H9 (cell line): ENCODE results near the gene NAA30. TPM values are rescaled to one million over a fixed set of nuclear protein-coding genes. Genes with fewer than 3 reads are reported as not detected.
A peak's percentile ranks its signal among the peaks of the same experiment; 100 is the strongest.

Experiments
- DNase-seq: peaks from one replicate; pipeline ENCODE4 v3.0.0-alpha.2; 2017
- H2AFZ ChIP-seq: one replicate; pipeline ENCODE4 v1.6.1; 2013; ENCODE audit warnings: mild to moderate bottlenecking, low read length, control low read depth, moderate library complexity
- H2AK5ac ChIP-seq: 2 replicates; pipeline ENCODE4 v1.6.1; 2013; ENCODE audit warnings: low read length, control low read depth, mixed read lengths; ENCODE audit not compliant: insufficient read length
- H2BK120ac ChIP-seq: one replicate; pipeline ENCODE4 v1.6.1; 2013; ENCODE audit warnings: low read depth, mild to moderate bottlenecking, low read length, control low read depth, inconsistent platforms; ENCODE audit not compliant: poor library complexity, severe bottlenecking
- H2BK12ac ChIP-seq: 2 replicates; pipeline ENCODE4 v1.6.1; 2013; ENCODE audit warnings: low read length, control low read depth, mixed read lengths, low read depth; ENCODE audit not compliant: insufficient read length
- H2BK15ac ChIP-seq: 2 replicates; pipeline ENCODE4 v1.6.1; 2013; ENCODE audit warnings: low read depth, low read length, control low read depth
- H2BK20ac ChIP-seq: one replicate; pipeline ENCODE4 v1.6.1; 2013; ENCODE audit warnings: low read depth, mild to moderate bottlenecking, low read length, control low read depth, inconsistent platforms; ENCODE audit not compliant: poor library complexity, severe bottlenecking
- H2BK5ac ChIP-seq: 2 replicates; pipeline ENCODE4 v1.6.1; 2013; ENCODE audit warnings: low read length, control low read depth, mixed read lengths; ENCODE audit not compliant: insufficient read length
- H3K14ac ChIP-seq: 2 replicates; pipeline ENCODE4 v1.6.1; 2013; ENCODE audit warnings: low read length, control low read depth; ENCODE audit not compliant: insufficient read depth
- H3K18ac ChIP-seq: 2 replicates; pipeline ENCODE4 v1.6.1; 2013; ENCODE audit warnings: low read depth, mild to moderate bottlenecking, mixed read lengths, low read length, control low read depth; ENCODE audit not compliant: insufficient read length
- H3K23ac ChIP-seq: 2 replicates; pipeline ENCODE4 v1.6.1; 2013; ENCODE audit warnings: low read length, control low read depth, mixed read lengths, low read depth; ENCODE audit not compliant: insufficient read length
- H3K23me2 ChIP-seq: 2 replicates; pipeline ENCODE4 v1.6.1; 2013; ENCODE audit warnings: low read depth, mild to moderate bottlenecking, mixed read lengths, low read length, control low read depth; ENCODE audit not compliant: insufficient read length, poor library complexity, severe bottlenecking
- H3K27ac ChIP-seq: 2 replicates; pipeline ENCODE4 v1.5.1; 2013; ENCODE audit warnings: low read length, control low read depth, mixed read lengths, low read depth; ENCODE audit not compliant: insufficient read length
- H3K27me3 ChIP-seq: 2 replicates; pipeline ENCODE4 v1.6.1; 2013; ENCODE audit warnings: low read length, control low read depth, inconsistent platforms; ENCODE audit not compliant: insufficient read depth
- H3K4ac ChIP-seq: 2 replicates; pipeline ENCODE4 v1.6.1; 2013; ENCODE audit warnings: low read depth, mild to moderate bottlenecking, control low read depth, inconsistent platforms, low read length, moderate library complexity
- H3K4me1 ChIP-seq: 2 replicates; pipeline ENCODE4 v1.6.1; 2013; ENCODE audit warnings: low read length, control low read depth, inconsistent platforms; ENCODE audit not compliant: insufficient read depth
- H3K4me2 ChIP-seq: 2 replicates; pipeline ENCODE4 v1.6.1; 2013; ENCODE audit warnings: low read length, control low read depth, mixed read lengths; ENCODE audit not compliant: insufficient read length, insufficient read depth
- H3K56ac ChIP-seq: 2 replicates; pipeline ENCODE4 v1.6.1; 2013; ENCODE audit warnings: low read depth, mild to moderate bottlenecking, mixed read lengths, low read length, control low read depth; ENCODE audit not compliant: insufficient read length
- H3K79me1 ChIP-seq: 2 replicates; pipeline ENCODE4 v1.6.1; 2013; ENCODE audit warnings: low read depth, mild to moderate bottlenecking, moderate library complexity, low read length, control low read depth, inconsistent platforms; ENCODE audit not compliant: insufficient read depth, poor library complexity, severe bottlenecking
- H3K79me2 ChIP-seq: 2 replicates; pipeline ENCODE4 v1.6.1; 2013; ENCODE audit warnings: low read length, control low read depth, inconsistent platforms; ENCODE audit not compliant: insufficient read depth
- H3K9ac ChIP-seq: 2 replicates; pipeline ENCODE4 v1.6.1; 2013; ENCODE audit warnings: low read length, control low read depth, mixed read lengths; ENCODE audit not compliant: insufficient read length; ENCODE audit errors: extremely low read depth
- H3K9me3 ChIP-seq: one replicate; pipeline ENCODE4 v1.6.1; 2013; ENCODE audit warnings: low read depth, low read length, inconsistent platforms; ENCODE audit not compliant: control insufficient read depth
- H3T11ph ChIP-seq: one replicate; pipeline ENCODE4 v1.6.1; 2013; ENCODE audit warnings: mild to moderate bottlenecking, low read length, control low read depth, inconsistent platforms
- H4K20me1 ChIP-seq: one replicate; pipeline ENCODE4 v1.6.1; 2013; ENCODE audit not compliant: control insufficient read depth, insufficient read length, insufficient read depth
- H4K5ac ChIP-seq: 2 replicates; pipeline ENCODE4 v1.6.1; 2013; ENCODE audit warnings: low read depth, mild to moderate bottlenecking, mixed read lengths, low read length, control low read depth; ENCODE audit not compliant: insufficient read length
- H4K8ac ChIP-seq: replicated peaks from 2 replicates; pipeline ENCODE4 v1.6.1; 2013; ENCODE audit warnings: low read length, control low read depth, mixed read lengths, low read depth; ENCODE audit not compliant: insufficient read length
- H4K91ac ChIP-seq: 2 replicates; pipeline ENCODE4 v1.6.1; 2013; ENCODE audit warnings: low read depth, mild to moderate bottlenecking, moderate library complexity, mixed read lengths, low read length, control low read depth; ENCODE audit not compliant: insufficient read length
- H3K27ac Mint-ChIP-seq, 3 experiments: 2 replicates in 2 of 3; 3 replicates in 1 of 3; pipeline ENCODE4 v1.8.0; 2020 to 2021; ENCODE audit warnings: mixed read lengths in 3 of 3, mild to moderate bottlenecking in 1 of 3, moderate library complexity in 1 of 3
- H3K27me3 Mint-ChIP-seq: 2 replicates; pipeline ENCODE4 v1.8.0; 2021; ENCODE audit warnings: low read depth, mild to moderate bottlenecking, moderate library complexity, mixed read lengths
- H3K36me3 Mint-ChIP-seq, 3 experiments: 2 replicates in 2 of 3; 3 replicates in 1 of 3; pipeline ENCODE4 v1.8.0; 2020 to 2021; ENCODE audit warnings: low read depth in 3 of 3, mixed read lengths in 3 of 3; ENCODE audit not compliant: insufficient read depth in 1 of 3
- H3K4me1 Mint-ChIP-seq, 2 experiments: 2 replicates each; pipeline ENCODE4 v1.8.0; 2020; ENCODE audit warnings: mixed read lengths in 2 of 2
- H3K4me3 Mint-ChIP-seq, 2 experiments: 2 replicates in 1 of 2; 3 replicates in 1 of 2; pipeline ENCODE4 v1.8.0; 2020 to 2021; ENCODE audit warnings: mild to moderate bottlenecking in 2 of 2, mixed read lengths in 2 of 2, moderate library complexity in 1 of 2
- H3K9me3 Mint-ChIP-seq, 2 experiments: 2 replicates in 1 of 2; 3 replicates in 1 of 2; pipeline ENCODE4 v1.8.0; 2020; ENCODE audit warnings: mild to moderate bottlenecking in 2 of 2, mixed read lengths in 2 of 2, moderate library complexity in 1 of 2
- WGBS: extraction: QIAGEN DNeasy Blood & Tissue Kit; methylation state at CpG from one replicate; pipeline ENCODE4 v1.1.7; 2013; ENCODE audit warnings: missing lambda C conversion rate, low lambda C conversion rate, mixed read lengths; ENCODE audit not compliant: insufficient read length; ENCODE audit errors: extremely low coverage; 5-methylcytosine and 5-hydroxymethylcytosine counted together
- total RNA-seq: library from RNA; stranded (reverse); gene quantifications from 2 replicates; pipeline ENCODE4 v1.2.1, GENCODE V29; 2021
- TF ChIP-seq, protein P1 (sequence below): fragments of 200-600 bp; sonication (generic); conservative IDR thresholded peaks from 3 replicates; pipeline ENCODE4 v1.8.0; 2021; ENCODE audit warnings: antibody characterized with exemption, mild to moderate bottlenecking

Gene NAA30
- total RNA-seq, 1 experiment from 2014 or later = 20.9 TPM

DNA sequence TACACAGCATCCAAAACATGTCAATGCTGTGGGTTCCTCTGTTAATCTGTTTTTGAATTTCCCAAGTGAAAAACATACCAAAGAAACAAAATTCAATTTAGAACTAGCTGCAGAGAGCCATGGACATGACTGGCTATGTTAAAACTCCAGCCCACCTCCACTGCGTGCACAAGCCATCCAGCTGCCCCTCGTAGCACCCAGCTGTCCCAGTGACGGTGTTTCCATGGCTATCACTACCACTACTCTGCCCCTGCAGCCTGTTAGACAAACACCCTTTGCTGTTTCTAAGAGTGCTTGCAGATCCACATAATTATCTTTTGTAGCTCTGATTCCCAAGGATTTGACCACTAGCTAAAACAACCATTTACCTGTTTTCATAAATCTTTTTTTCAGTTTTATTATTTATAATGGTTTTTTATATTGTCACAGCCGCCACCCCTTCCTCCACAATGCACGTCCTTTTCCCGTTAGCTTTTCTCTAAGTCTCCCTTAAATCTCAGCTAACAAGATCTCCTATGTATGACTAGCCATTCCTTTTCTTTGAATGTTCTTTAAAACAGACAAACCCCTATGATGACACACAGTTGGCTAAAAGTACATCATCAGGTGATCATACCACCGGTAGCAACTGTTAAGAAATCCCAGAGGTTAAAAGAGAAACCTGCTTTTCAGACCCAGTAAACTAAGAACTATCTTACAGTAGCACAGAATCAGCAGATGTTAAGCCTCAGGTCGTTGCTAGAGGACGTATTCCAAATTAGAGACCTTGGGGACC lies 37.8 kb upstream of the NAA30 start:
- H3K9me3 Mint-ChIP-seq = no peaks in the 10 kb centered on the region
- no peak overlapping the region for H3K4me3 Mint-ChIP-seq
- Histone ChIP-seq H3K4me1 (no peaks in the 10 kb centered on the region), H3K4ac (no peak overlapping the region), H3K27ac (no peak overlapping the region), H3K79me2 (no peaks in the 10 kb centered on the region), H2AFZ (no peak overlapping the region), H4K20me1 (no peaks in the 10 kb centered on the region), H3K14ac (no peak overlapping the region), H2AK5ac (no peak overlapping the region), H2BK5ac (no peak overlapping the region), H3K9ac (no peak overlapping the region), H2BK15ac (no peak overlapping the region), H3T11ph (no peak overlapping the region), H3K27me3 (no peaks in the 10 kb centered on the region), H4K8ac (no peak overlapping the region), H3K18ac (no peak overlapping the region), H3K4me2 (no peak overlapping the region), H3K79me1 (no peaks in the 10 kb centered on the region), H2BK120ac (peak overlapping the region; percentile 28), H3K23ac (no peak overlapping the region), H3K9me3 (no peaks in the 10 kb centered on the region), H3K23me2 (no peaks in the 10 kb centered on the region), H4K91ac (no peak overlapping the region), H2BK20ac (no peak overlapping the region), H4K5ac (no peak overlapping the region), H3K56ac (no peak overlapping the region), H2BK12ac (no peak overlapping the region)
- H3K4me1 Mint-ChIP-seq = peaks cover 0 to 2% of the 10 kb centered on the region in 2 experiments; a peak in 1 of 4 replicates
- no peaks in the 10 kb centered on the region for H3K27me3 Mint-ChIP-seq
- H3K27ac Mint-ChIP-seq = no peak overlapping the region
- TF ChIP-seq, protein P1, sequence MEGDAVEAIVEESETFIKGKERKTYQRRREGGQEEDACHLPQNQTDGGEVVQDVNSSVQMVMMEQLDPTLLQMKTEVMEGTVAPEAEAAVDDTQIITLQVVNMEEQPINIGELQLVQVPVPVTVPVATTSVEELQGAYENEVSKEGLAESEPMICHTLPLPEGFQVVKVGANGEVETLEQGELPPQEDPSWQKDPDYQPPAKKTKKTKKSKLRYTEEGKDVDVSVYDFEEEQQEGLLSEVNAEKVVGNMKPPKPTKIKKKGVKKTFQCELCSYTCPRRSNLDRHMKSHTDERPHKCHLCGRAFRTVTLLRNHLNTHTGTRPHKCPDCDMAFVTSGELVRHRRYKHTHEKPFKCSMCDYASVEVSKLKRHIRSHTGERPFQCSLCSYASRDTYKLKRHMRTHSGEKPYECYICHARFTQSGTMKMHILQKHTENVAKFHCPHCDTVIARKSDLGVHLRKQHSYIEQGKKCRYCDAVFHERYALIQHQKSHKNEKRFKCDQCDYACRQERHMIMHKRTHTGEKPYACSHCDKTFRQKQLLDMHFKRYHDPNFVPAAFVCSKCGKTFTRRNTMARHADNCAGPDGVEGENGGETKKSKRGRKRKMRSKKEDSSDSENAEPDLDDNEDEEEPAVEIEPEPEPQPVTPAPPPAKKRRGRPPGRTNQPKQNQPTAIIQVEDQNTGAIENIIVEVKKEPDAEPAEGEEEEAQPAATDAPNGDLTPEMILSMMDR = no peak
- WGBS = no CpG with 5 or more reads among the region's 9 CpGs
- no peak for DNase-seq
- no peaks in the 10 kb centered on the region for H3K36me3 Mint-ChIP-seq
